ENCODE measurements around the gene PTGES3. TPM values are rescaled to one million over a fixed set of nuclear protein-coding genes. Genes with fewer than 3 reads are reported as not detected.
"Not testable (repeated sequence)": the region's sequence is repeated elsewhere in the genome, so short reads cannot be mapped to it uniquely, and the experiment has no call there.

Gene PTGES3
- total and polyA plus RNA-seq, 2 of the 8 experiments (the other 6 are each of a cell fraction or from before 2014, with no cell fraction given), result 111 to 464 TPM

GRCh38 chr12:56704522-56704921 is 16.4 kb upstream of the PTGES3 start:
- H2BK12ac ChIP-seq (ENCODE audit: low read depth, low read length); H3K27me3 ChIP-seq (replicated peaks in 1 of 4; ENCODE audit: control insufficient read depth in 3 of 4, extremely low read depth in 1 of 4, insufficient read depth in 3 of 4, low read length in 3 of 4); CTCF ChIA-PET (ENCODE audit: partially characterized antibody); H3K36me3 ChIP-seq (ENCODE audit: control insufficient read depth in 2 of 4, insufficient read depth in 4 of 4, low read length in 3 of 4); H3K79me1 ChIP-seq (ENCODE audit: low read depth, low read length); H3K79me2 ChIP-seq (ENCODE audit: control insufficient read depth in 1 of 2, insufficient read depth in 2 of 2, low read length in 2 of 2); H3K4me2 ChIP-seq (ENCODE audit: insufficient read depth in 1 of 2, low read depth in 2 of 2, low read length in 2 of 2); H4K5ac ChIP-seq (ENCODE audit: insufficient read length, low read depth, low read length); H3K14ac ChIP-seq (ENCODE audit: insufficient read length); H3K23ac ChIP-seq (ENCODE audit: insufficient read length); H2BK120ac ChIP-seq (replicated peaks; ENCODE audit: low read depth, low read length); H3K9ac ChIP-seq (replicated peaks in 1 of 4; ENCODE audit: extremely low read depth in 1 of 4, low read depth in 3 of 4, low read length in 3 of 4); H4K20me1 ChIP-seq (replicated peaks in 1 of 2; ENCODE audit: control insufficient read depth in 1 of 2, insufficient read depth in 2 of 2, low read length in 2 of 2); H3K9me3 ChIP-seq (ENCODE audit: insufficient read depth in 2 of 2, low read depth in 1 of 2, low read length in 1 of 2); H3K56ac ChIP-seq (replicated peaks; ENCODE audit: insufficient read length, low read depth, low read length); H2BK15ac ChIP-seq (ENCODE audit: low read length); DNase-seq (ENCODE audit: low read depth in 1 of 2, low spot score in 2 of 2); H3K4me1 ChIP-seq (replicated peaks in 1 of 4; ENCODE audit: control insufficient read depth in 3 of 4, insufficient read depth in 4 of 4, low read length in 3 of 4); H3K4ac ChIP-seq (replicated peaks; ENCODE audit: insufficient read length, low read depth, low read length); H3K18ac ChIP-seq (ENCODE audit: extremely low read depth, low read length); H2BK5ac ChIP-seq (ENCODE audit: low read depth, low read length); H4K8ac ChIP-seq (ENCODE audit: extremely low read depth, insufficient read depth, low read length); H3K27ac ChIP-seq (ENCODE audit: low read depth, low read length); FAIRE-seq; H4K91ac ChIP-seq (replicated peaks; ENCODE audit: insufficient read length, low read length); H2AFZ ChIP-seq (ENCODE audit: low read length); H3K4me3 ChIP-seq (ENCODE audit: extremely low read depth in 1 of 4, insufficient read depth in 2 of 4, low read depth in 3 of 4, low read length in 4 of 4); H2AK5ac ChIP-seq (ENCODE audit: low read depth, low read length); H3K23me2 ChIP-seq (ENCODE audit: low read depth, low read length); H2BK20ac ChIP-seq (ENCODE audit: low read length): not testable (repeated sequence)
- POLR2A ChIA-PET (ENCODE audit: partially characterized antibody), result interaction anchor here (0.7 to 52.4 kb wide), 4 partner anchors 10 to 54 kb away, joined by 3 to 1406 read pairs (median 28); partner anchors contain the start of genes NACA, PRIM1 and PTGES3
- peak; percentile 79 for TF ChIP-seq YY1 (IDR thresholded peaks at IDR 0.05; ENCODE audit: low read depth, low read length)
- WGBS, 2 experiments (ENCODE audit: extremely low coverage in 1 of 2, insufficient coverage in 1 of 2, insufficient read length in 1 of 2, insufficient replicate concordance in 2 of 2, low coverage in 1 of 2, low lambda C conversion rate in 2 of 2, missing lambda C conversion rate in 1 of 2), result 90% methylated on average over 5 of the region's 5 CpGs; no CpG with 5 or more reads in 1 of the 2 experiments
